Activated CD8-positive, alpha-beta memory T cell treated with anti-CD3 and anti-CD28 coated beads, Interleukin-2, amount 50 U/mL, for 24 hours (primary cell): Measurements from ENCODE around the gene HIBADH.
"Not testable (repeated sequence)": the region's sequence is repeated elsewhere in the genome, so short reads cannot be mapped to it uniquely, and the experiment has no call there.

Source experiments
- DNase-seq: peaks from one replicate; pipeline ENCODE4 v3.0.0-alpha.2; 2020; ENCODE audit errors: extremely low read depth

The HIBADH gene

GRCh38 chr7:27547401-27547800 lies 115.3 kb downstream of the HIBADH start:
- DNase-seq = no peak

DNA sequence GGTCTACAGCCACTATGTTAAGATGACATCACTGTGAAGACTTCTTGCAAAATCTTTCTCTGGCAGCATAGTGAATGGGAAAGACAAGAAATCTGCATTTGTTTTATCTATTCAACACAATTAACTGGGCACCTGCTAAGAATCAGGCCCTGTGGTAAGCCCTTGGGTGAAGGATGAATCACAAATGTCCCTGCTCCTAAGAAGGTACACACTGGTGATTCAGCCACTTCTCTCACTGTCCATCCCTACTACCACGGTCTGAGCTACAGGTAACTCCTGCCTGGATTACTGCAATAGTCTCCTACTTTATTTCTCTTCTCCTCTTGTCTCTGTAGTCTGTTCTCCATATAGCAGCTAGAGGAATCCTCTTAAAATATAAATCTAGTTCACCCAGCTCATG lies 116.1 kb downstream of the HIBADH start:
- DNase-seq = no peak

DNA sequence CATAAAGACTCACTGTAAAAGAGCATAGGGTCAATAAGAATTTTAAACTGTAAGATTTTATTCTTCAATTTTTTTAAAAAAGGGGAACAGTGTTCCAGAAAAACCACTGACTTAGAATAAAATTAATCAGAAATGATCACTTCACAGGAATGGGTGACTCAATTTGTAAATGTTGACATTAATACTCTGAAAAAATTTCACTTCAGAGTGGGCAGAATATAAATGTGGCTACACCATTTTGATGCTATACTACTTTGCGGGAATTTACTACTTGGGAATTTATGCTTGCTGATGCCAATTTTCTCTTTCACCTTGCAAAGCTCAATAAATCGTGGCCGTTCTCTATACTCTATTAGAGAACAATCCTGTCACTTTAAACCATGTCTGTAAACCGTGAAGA lies 126.9 kb downstream of the HIBADH start:
- DNase-seq = no peak

GRCh38 chr7:27533652-27534081 lies 129.0 kb downstream of the HIBADH start:
- no peak for DNase-seq

GRCh38 chr7:27532314-27532713 lies 130.4 kb downstream of the HIBADH start:
- DNase-seq = no peak

- no peak for DNase-seq
Measured at GRCh38 chr7:27527348-27527714, 135.4 kb downstream of the HIBADH start.

GRCh38 chr7:27526611-27527347 lies 135.9 kb downstream of the HIBADH start:
- DNase-seq = no peak

GRCh38 chr7:27526131-27526530 lies 136.6 kb downstream of the HIBADH start:
- no peak for DNase-seq

GRCh38 chr7:27523321-27523720 lies 139.4 kb downstream of the HIBADH start:
- DNase-seq = no peak

GRCh38 chr7:27522566-27522965 lies 140.1 kb downstream of the HIBADH start:
- no peak for DNase-seq

- DNase-seq = no peak
Measured at GRCh38 chr7:27520815-27521790, 141.6 kb downstream of the HIBADH start.

DNA sequence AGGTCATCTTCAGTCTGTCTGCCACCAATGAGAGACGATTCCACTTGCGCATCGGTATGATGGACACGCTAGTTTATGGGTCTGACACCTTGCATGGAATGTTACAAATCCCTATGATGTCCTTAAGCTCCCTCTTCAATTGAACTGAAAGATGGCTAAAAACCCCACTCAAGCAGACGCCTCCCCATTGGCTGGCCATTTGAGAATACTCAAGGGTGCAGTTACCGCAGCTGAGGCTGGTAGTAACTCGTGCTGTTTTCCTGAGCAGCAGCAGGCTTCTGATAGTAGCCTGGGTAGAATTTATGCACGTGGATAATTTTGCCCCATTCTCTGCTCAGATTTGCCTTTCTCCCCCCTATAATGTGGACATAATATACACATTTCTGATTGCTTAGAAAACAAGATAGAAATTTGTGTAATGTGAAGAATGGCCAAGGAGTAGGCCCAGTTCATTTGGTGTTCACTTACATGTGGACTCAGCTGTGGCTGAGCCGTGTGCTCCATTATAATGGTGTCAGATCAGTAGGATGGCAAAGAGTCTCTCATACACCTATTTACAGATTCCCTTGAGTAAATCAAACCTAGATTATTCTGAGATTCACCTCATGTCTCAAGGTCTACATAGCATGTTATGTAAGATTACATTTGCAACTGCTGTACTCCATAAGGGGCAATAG lies 142.8 kb downstream of the HIBADH start:
- DNase-seq = no peak

DNA sequence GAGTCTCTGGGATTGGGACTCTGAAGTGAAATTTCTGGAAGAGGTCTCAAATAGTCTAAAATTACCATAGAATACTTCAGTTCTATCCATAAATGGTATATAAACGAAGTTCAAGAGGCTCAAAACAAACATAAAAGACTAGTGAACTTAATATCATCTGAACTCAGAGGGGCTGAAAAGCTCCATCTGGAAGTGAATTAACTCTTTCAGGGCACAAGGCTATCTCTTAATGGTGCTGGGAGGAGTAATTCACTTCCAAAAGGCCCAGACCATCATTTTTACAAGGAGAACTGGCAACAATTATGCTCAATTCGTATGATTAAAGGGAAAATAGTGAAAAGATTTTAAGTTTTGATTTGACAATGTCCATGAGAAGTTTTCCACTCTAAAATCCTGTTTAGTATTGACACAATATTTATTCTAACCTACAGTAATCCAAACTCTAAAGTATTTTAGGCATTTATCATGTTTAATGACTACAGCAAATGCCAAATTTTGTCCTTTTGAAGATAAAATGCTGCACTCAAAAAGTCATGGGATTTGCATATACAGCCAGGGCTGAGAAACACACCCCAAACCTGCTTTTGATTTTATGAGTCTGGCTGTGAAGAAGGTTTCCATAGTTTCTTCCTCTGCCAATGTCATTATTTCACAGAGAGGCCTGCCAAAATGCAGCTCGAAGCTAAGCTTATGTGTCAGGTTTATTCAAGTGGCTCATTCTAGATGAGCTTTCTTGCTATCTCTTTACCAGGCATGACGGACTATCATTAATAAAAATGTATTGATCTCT lies 143.9 kb downstream of the HIBADH start:
- no peak for DNase-seq

DNA sequence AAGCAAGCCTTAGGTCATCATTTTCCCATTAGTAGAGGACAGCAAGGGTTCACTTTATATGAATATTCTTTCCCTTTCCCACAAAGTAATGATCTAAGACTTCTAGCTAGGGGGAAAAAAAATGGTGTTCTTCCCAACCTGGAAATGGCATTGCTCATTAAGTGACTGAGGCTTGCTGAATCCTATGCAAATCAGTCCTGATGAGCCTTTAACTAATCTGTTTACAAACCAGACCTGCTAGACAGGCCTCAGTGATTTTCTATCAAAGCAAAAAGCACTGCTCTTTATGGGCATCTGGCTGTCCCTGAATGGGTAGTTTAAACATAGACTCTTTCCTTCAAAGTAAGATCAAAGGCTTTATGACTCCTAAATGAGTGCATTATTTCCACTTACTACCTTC lies 146.3 kb downstream of the HIBADH start:
- no peak for DNase-seq

- DNase-seq = no peak
Measured at GRCh38 chr7:27515933-27516332, 146.8 kb downstream of the HIBADH start.

DNA sequence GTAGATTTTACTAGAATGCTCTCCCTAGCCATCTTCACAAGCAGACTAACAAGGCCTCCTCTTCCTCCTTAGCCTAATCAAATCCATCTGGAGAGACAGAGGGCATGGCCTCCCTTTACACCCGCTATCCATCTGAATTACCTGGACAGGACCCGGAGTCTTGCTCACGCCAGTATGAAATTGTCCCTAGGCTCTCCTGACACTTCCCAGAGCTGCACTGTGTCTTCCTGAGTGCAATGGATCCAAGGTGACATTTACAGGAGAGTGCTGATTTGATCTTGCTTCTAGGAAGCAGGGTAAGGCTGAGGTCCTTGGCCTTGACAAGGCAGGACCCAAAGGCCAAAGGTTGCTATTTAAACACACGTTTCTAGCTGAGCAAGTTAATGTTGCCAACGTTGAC lies 147.8 kb downstream of the HIBADH start:
- no peak for DNase-seq

- DNase-seq = no peak
Measured at GRCh38 chr7:27513885-27514284, 148.8 kb downstream of the HIBADH start.

DNA sequence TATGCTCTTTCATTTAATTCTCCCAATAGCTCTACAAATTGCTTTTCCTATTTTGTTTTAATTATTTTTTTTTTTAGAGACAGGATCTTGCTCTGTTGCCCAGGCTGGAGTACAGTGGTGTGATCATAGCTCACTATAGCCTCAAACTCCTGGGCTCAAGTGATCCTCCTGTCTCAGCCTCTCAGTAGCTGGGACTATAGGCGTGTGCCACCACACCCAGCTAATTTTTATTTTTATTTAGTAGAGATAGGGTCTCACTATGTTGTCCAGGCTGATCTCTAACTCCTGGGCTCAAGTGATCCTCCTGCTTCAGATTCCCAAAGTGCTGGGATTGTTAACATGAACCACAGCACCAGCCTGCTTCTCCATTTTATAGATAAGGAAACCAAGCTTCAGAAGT lies 151.3 kb downstream of the HIBADH start:
- not testable (repeated sequence) for DNase-seq

- DNase-seq = no peak
Measured at GRCh38 chr7:27510541-27510940, 152.1 kb downstream of the HIBADH start.

- not testable (repeated sequence) for DNase-seq
Measured at GRCh38 chr7:27501879-27502278, 160.8 kb downstream of the HIBADH start.

DNA sequence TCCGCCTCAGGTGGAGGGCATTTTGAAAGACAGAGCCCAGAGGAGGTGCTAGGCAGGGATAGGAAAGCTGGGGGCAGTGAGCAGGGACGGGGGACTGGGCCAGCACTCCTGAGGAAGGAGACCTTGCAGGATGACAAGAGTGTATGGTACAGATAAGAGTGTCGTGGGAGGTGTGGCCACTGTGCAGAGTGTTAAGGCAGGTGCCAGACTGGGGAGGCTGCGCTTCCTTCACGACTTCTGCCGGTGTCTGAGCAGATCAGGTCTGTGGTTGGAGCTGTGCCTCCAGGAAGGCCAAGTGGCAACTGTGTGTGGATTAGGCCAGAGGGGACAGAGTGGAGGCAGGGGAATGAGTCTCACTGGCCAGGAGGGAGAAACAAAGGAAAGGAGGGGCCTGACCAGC lies 161.7 kb downstream of the HIBADH start:
- DNase-seq = no peak

GRCh38 chr7:27492224-27492623 lies 170.5 kb downstream of the HIBADH start:
- no peak for DNase-seq
